SU-DHL-6 (cell line): ENCODE measurements around the gene MOB3B.

Source experiments
- EZH2phosphoT487 ChIP-seq: fragments of 200-600 bp; sonication (generic), shearing (Covaris generic); conservative IDR thresholded peaks from 2 replicates; pipeline ENCODE4 v1.6.1; 2018; ENCODE audit warnings: mild to moderate bottlenecking, antibody characterized with exemption, low read length, moderate library complexity, mixed read lengths
- TF ChIP-seq, protein P1 (sequence below): fragments of 200-600 bp; sonication (generic); IDR thresholded peaks from one replicate; pipeline ENCODE4 v1.5.1; 2017; ENCODE audit warnings: antibody characterized with exemption, mild to moderate bottlenecking, low read length, moderate library complexity; ENCODE audit not compliant: insufficient read depth, poor library complexity, severe bottlenecking

DNA sequence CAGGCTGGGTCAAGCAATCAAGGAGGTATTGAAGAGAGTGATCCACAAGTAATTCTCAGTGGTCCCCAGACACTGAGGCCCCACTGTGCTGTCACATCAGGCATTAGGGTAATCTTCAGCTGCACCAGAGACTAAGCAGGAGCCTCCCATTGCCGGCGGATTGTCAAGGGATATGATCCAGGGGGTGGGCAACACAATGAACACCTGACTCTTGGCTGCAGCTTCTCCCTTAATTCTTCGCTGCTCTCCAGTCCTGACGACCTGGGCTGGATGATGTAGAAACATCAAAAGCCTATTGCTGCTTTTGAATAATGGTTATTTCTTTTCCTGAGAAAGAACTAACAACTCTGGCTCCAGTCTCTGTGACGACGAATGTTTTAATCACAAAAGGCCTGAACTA lies 83.9 kb downstream of the MOB3B start:
- TF ChIP-seq, protein P1, sequence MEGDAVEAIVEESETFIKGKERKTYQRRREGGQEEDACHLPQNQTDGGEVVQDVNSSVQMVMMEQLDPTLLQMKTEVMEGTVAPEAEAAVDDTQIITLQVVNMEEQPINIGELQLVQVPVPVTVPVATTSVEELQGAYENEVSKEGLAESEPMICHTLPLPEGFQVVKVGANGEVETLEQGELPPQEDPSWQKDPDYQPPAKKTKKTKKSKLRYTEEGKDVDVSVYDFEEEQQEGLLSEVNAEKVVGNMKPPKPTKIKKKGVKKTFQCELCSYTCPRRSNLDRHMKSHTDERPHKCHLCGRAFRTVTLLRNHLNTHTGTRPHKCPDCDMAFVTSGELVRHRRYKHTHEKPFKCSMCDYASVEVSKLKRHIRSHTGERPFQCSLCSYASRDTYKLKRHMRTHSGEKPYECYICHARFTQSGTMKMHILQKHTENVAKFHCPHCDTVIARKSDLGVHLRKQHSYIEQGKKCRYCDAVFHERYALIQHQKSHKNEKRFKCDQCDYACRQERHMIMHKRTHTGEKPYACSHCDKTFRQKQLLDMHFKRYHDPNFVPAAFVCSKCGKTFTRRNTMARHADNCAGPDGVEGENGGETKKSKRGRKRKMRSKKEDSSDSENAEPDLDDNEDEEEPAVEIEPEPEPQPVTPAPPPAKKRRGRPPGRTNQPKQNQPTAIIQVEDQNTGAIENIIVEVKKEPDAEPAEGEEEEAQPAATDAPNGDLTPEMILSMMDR, result no peak
- no peak for TF ChIP-seq EZH2phosphoT487
